ENCODE results near the gene ZIC5. TPM values are rescaled to one million over a fixed set of nuclear protein-coding genes. Genes with fewer than 3 reads are reported as not detected.

The ZIC5 gene
- polyA plus RNA-seq, 2 of the 4 experiments (the other 2 are of a cell fraction): 2.8 to 3.1 TPM

- Histone ChIP-seq H3K4me2 (peak overlapping the region; percentile 53; the same call in 2 of the 3 replicates), H3K4me1 (peaks cover 11% of the 10 kb centered on the region), H3K9me3 (no peaks in the 10 kb centered on the region), H3K4me3 (peak overlapping the region; percentile 33; the same call in 1 of the 3 replicates), H3K27ac (no peak overlapping the region)
- WGBS (ENCODE audit: missing lambda C conversion rate): 62% methylated on average over 3 of the region's 3 CpGs
- TF ChIP-seq RARB (CRISPR knock-in tag; IDR thresholded peaks at IDR 0.05): no peak
- no peak for TF ChIP-seq JUN (IDR thresholded peaks at IDR 0.05)
- no peak for TF ChIP-seq HES2 (IDR thresholded peaks at IDR 0.05)
- TF ChIP-seq RCOR1 (IDR thresholded peaks at IDR 0.05; ENCODE audit: low read depth, low read length): no peak
- TF ChIP-seq GATA3 (IDR thresholded peaks at IDR 0.05; ENCODE audit: borderline replicate concordance): no peak
- TF ChIP-seq NR3C1 (IDR thresholded peaks at IDR 0.05): no peak
- TF ChIP-seq NFE2L2 (conservative IDR thresholded peaks at IDR 0.05; ENCODE audit: low read length): no peak
- TF ChIP-seq POLR2A (IDR thresholded peaks at IDR 0.05; ENCODE audit: low read length): no peak
- no peak for TF ChIP-seq FOXS1 (CRISPR knock-in tag; IDR thresholded peaks at IDR 0.05)
- no peak for TF ChIP-seq HMGXB4 (CRISPR knock-in tag; IDR thresholded peaks at IDR 0.05; ENCODE audit: borderline replicate concordance)
- no peak for TF ChIP-seq FOSL2 (IDR thresholded peaks at IDR 0.05)
- no peak for TF ChIP-seq FOSL2 (CRISPR knock-in tag; IDR thresholded peaks at IDR 0.05)
- TF ChIP-seq EP300 (IDR thresholded peaks at IDR 0.05): no peak
- no peak for TF ChIP-seq KDM5A (IDR thresholded peaks at IDR 0.05)
- no peak for TF ChIP-seq ZC3H11A (IDR thresholded peaks at IDR 0.05)
- no peak for TF ChIP-seq PHF8 (IDR thresholded peaks at IDR 0.05; ENCODE audit: borderline replicate concordance, low read depth)
- TF ChIP-seq CHD4 (IDR thresholded peaks at IDR 0.05; ENCODE audit: borderline replicate concordance): no peak
- no peak for ATAC-seq
- CTCF ChIA-PET: interaction anchor here (0.7 kb wide), 1 partner anchor 35 kb away, joined by 3 read pairs; no protein-coding TSS in a partner anchor
- DNase-seq (ENCODE audit: low read depth in 1 of 2, low spot score in 1 of 2): no peak
- no peak for FAIRE-seq
- POLR2A ChIA-PET: no interaction called here
Observed at GRCh38 chr13:99995104-99995588, 23.6 kb upstream of the ZIC5 start.

DNA sequence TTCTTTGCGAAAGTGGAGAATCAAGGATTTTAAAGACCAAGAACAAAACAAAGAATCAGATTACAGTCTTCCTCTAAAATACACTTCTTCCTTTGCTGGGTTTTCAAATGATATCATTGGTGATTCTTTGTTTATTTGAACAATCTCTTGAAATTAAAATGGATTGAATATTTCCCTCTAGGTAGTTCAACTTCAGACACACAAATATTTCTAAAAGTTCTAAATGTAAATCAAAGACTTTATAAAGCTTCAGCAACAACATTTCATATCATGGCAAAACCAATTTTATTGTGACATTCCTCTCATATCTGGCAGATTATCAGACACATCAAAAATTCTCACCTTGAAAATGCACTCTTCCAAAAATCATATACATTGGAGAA is 23.1 kb upstream of the ZIC5 start:
- WGBS (ENCODE audit: missing lambda C conversion rate): 91% methylated on average over 1 of the region's 1 CpG
- ChIA-PET CTCF (interaction anchor here (0.7 kb wide), 1 partner anchor 35 kb away, joined by 3 read pairs; no protein-coding TSS in a partner anchor), POLR2A (no interaction called here)
- DNase-seq (ENCODE audit: low read depth in 1 of 2, low spot score in 1 of 2) (no peak), FAIRE-seq (no peak), ATAC-seq (no peak)
- Histone ChIP-seq H3K4me3 (no peak overlapping the region), H3K4me2 (no peak overlapping the region), H3K9me3 (no peaks in the 10 kb centered on the region), H3K4me1 (peaks cover 11% of the 10 kb centered on the region), H3K27ac (no peak overlapping the region)
- TF ChIP-seq TFCP2L1 (CRISPR knock-in tag; IDR thresholded peaks at IDR 0.05): no peak
- no peak for TF ChIP-seq MAX (IDR thresholded peaks at IDR 0.05)
- TF ChIP-seq EHF (CRISPR knock-in tag; IDR thresholded peaks at IDR 0.05): no peak

- FAIRE-seq: no peak
Observed at GRCh38 chr13:99993660-99994637, 22.4 kb upstream of the ZIC5 start.

More at GRCh38 chr13:99993660-99994637, 22.4 kb upstream of the ZIC5 start:
- POLR2A ChIA-PET: no interaction called here
- no peaks in the 10 kb centered on the region for H3K9me3 ChIP-seq
- DNase-seq (ENCODE audit: low read depth in 1 of 2, low spot score in 1 of 2) (no peak), ATAC-seq (no peak)
- CTCF ChIA-PET: interaction anchor here (0.7 kb wide), 1 partner anchor 36 kb away, joined by 3 read pairs; no protein-coding TSS in a partner anchor
- no peak overlapping the region for H3K4me2 ChIP-seq
- TF ChIP-seq RNF2 (IDR thresholded peaks at IDR 0.05; ENCODE audit: borderline replicate concordance, low read depth) (peak; percentile 9; the same call in 1 of the 2 replicates), CBX8 (IDR thresholded peaks at IDR 0.05) (peak; percentile 61; the same call in 1 of the 2 replicates), ZC3H11A (IDR thresholded peaks at IDR 0.05) (no peak)
- no peak overlapping the region for H3K4me3 ChIP-seq
- peaks cover 11% of the 10 kb centered on the region for H3K4me1 ChIP-seq
- 86% methylated on average over 9 of the region's 9 CpGs for WGBS (ENCODE audit: missing lambda C conversion rate)
- H3K27ac ChIP-seq: no peak overlapping the region
